ENCODE results near the gene NUP37.
A peak's percentile ranks its signal among the peaks of the same experiment; 100 is the strongest.

NUP37 gene

GRCh38 chr12:102120886-102121285, 972 bp upstream of the NUP37 start:
- peak; percentile 28 for DNase-seq (ENCODE audit: low read depth)
- peak overlapping the region; percentile 83 for H3K4me3 ChIP-seq (replicated peaks; ENCODE audit: low read depth, low read length)
- no peak for TF ChIP-seq CTCF (IDR thresholded peaks at IDR 0.05; ENCODE audit: low read length, missing control alignments)

- DNase-seq (ENCODE audit: low read depth), result no peak
- H3K4me3 ChIP-seq (replicated peaks; ENCODE audit: low read depth, low read length), result peak overlapping the region; percentile 83
- no peak for TF ChIP-seq CTCF (IDR thresholded peaks at IDR 0.05; ENCODE audit: low read length, missing control alignments)
Observed at GRCh38 chr12:102120564-102120873, 605 bp upstream of the NUP37 start.

- DNase-seq (ENCODE audit: low read depth), result no peak
- H3K4me3 ChIP-seq (replicated peaks; ENCODE audit: low read depth, low read length), result peak overlapping the region; percentile 83
- no peak for TF ChIP-seq CTCF (IDR thresholded peaks at IDR 0.05; ENCODE audit: low read length, missing control alignments)
Observed at GRCh38 chr12:102118874-102119273, 1.0 kb downstream of the NUP37 start.

- no peak for DNase-seq (ENCODE audit: low read depth)
- no peak overlapping the region for H3K4me3 ChIP-seq (replicated peaks; ENCODE audit: low read depth, low read length)
- TF ChIP-seq CTCF (IDR thresholded peaks at IDR 0.05; ENCODE audit: low read length, missing control alignments), result no peak
Observed at GRCh38 chr12:102116392-102116791, 3.5 kb downstream of the NUP37 start.

GRCh38 chr12:102114212-102114611, 5.7 kb downstream of the NUP37 start:
- DNase-seq (ENCODE audit: low read depth), result no peak
- TF ChIP-seq CTCF (IDR thresholded peaks at IDR 0.05; ENCODE audit: low read length, missing control alignments), result no peak
- H3K4me3 ChIP-seq (replicated peaks; ENCODE audit: low read depth, low read length), result no peak overlapping the region

- no peak for DNase-seq (ENCODE audit: low read depth)
- TF ChIP-seq CTCF (IDR thresholded peaks at IDR 0.05; ENCODE audit: low read length, missing control alignments), result no peak
- no peak overlapping the region for H3K4me3 ChIP-seq (replicated peaks; ENCODE audit: low read depth, low read length)
Observed at GRCh38 chr12:102110782-102111181, 9.1 kb downstream of the NUP37 start.

- no peak for DNase-seq (ENCODE audit: low read depth)
Observed at GRCh38 chr12:102107970-102108369, 11.9 kb downstream of the NUP37 start.

More at GRCh38 chr12:102107970-102108369, 11.9 kb downstream of the NUP37 start:
- TF ChIP-seq CTCF (IDR thresholded peaks at IDR 0.05; ENCODE audit: low read length, missing control alignments), result no peak
- H3K4me3 ChIP-seq (replicated peaks; ENCODE audit: low read depth, low read length), result no peak overlapping the region
